GM10847 (cell line): Measurements from ENCODE around the gene CCDC33.

Experiments used
- POLR2A ChIP-seq: IDR thresholded peaks from 2 replicates; pipeline ENCODE4 v1.6.1; 2011; ENCODE audit not compliant: insufficient read length; ENCODE audit errors: extremely low read depth

Gene CCDC33

GRCh38 chr15:74275957-74276356, 39.8 kb downstream of the CCDC33 start:
- TF ChIP-seq POLR2A = no peak

- TF ChIP-seq POLR2A = no peak
Observed at GRCh38 chr15:74276560-74276959, 40.4 kb downstream of the CCDC33 start.

- no peak for TF ChIP-seq POLR2A
Observed at GRCh38 chr15:74277242-74277810, 41.2 kb downstream of the CCDC33 start.

GRCh38 chr15:74278207-74278606, 42.1 kb downstream of the CCDC33 start:
- no peak for TF ChIP-seq POLR2A

GRCh38 chr15:74281147-74282133, 45.3 kb downstream of the CCDC33 start:
- TF ChIP-seq POLR2A = no peak

GRCh38 chr15:74283368-74283767, 47.2 kb downstream of the CCDC33 start:
- TF ChIP-seq POLR2A = no peak

- TF ChIP-seq POLR2A = no peak
Observed at GRCh38 chr15:74289671-74290070, 53.5 kb downstream of the CCDC33 start.

GRCh38 chr15:74290645-74291044, 54.5 kb downstream of the CCDC33 start:
- TF ChIP-seq POLR2A = no peak

GRCh38 chr15:74291101-74292071, 55.3 kb downstream of the CCDC33 start:
- no peak for TF ChIP-seq POLR2A

GRCh38 chr15:74293021-74293810, 57.1 kb downstream of the CCDC33 start:
- no peak for TF ChIP-seq POLR2A

- TF ChIP-seq POLR2A = no peak
Observed at GRCh38 chr15:74294010-74294409, 57.9 kb downstream of the CCDC33 start.

- no peak for TF ChIP-seq POLR2A
Observed at GRCh38 chr15:74295800-74296199, 59.7 kb downstream of the CCDC33 start.

GRCh38 chr15:74297887-74298286, 61.8 kb downstream of the CCDC33 start:
- TF ChIP-seq POLR2A = no peak

GRCh38 chr15:74300057-74300795, 64.1 kb downstream of the CCDC33 start:
- no peak for TF ChIP-seq POLR2A
